Stomach (tissue), 4 donors: ENCODE results near the gene COPS7B.

ENCODE experiments used
- EP300 ChIP-seq: sonication (generic); formaldehyde crosslinking; IDR thresholded peaks from one replicate; pipeline ENCODE4 v1.6.1; 2017; ENCODE audit warnings: antibody characterized with exemption
- POLR2AphosphoS5 ChIP-seq, 3 donors: sonication (generic); formaldehyde crosslinking; IDR thresholded peaks; one replicate each; pipeline ENCODE4 v1.6.1; 2016; ENCODE audit warnings: antibody characterized with exemption in 3 of 3
- TF ChIP-seq, protein P1 (sequence below), 7 experiments: fragments of 450-650 bp in 4 of 7; fragments of 200-600 bp in 3 of 7; sonication (generic) in 3 of 7; IDR thresholded peaks; one replicate each; pipeline ENCODE4 v1.5.1; 2016 to 2019; ENCODE audit warnings: antibody characterized with exemption in 7 of 7, control low read depth in 2 of 7, mild to moderate bottlenecking in 1 of 7

DNA sequence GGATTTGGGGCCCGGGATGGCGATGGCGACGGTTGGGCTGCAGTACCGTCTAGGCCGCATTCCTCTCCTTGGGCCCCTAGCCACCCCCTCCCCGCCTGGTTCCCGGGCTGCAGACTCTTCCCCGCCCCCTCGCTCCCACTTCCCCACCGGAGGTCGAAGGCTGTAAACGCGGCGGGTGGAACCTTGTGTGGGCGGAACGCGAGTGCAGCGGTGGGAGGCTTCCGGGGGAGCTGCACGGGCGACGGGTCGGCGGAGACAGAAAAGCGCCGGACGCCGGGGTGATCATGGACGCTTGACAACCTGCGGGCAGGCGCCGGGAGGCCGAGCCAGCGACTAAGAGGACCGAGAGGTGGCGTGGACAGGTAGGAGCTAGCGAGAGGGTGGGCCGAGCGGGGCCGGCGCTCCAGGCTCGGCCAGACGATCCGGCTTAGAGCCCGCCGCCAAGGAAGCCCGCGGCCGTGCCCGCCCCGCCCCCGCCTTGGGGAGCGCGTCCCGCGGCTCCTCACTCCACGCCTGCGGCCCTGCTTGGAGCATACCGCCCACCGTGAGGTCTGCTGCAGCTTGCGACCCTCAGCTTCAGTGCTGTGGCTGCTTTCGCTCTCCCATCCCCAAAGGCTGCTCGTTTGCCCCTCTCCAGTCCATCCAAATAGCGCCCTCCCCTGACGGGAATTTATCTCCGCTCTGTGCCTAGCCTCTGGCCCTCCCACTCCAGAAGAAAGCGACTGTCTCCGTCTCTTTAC lies at the start of gene COPS7B:
- TF ChIP-seq EP300 (no peak), POLR2AphosphoS5 (IDR thresholded peaks at IDR 0.05) (peak; percentile 45 to 81 (median 48))
- TF ChIP-seq, protein P1, sequence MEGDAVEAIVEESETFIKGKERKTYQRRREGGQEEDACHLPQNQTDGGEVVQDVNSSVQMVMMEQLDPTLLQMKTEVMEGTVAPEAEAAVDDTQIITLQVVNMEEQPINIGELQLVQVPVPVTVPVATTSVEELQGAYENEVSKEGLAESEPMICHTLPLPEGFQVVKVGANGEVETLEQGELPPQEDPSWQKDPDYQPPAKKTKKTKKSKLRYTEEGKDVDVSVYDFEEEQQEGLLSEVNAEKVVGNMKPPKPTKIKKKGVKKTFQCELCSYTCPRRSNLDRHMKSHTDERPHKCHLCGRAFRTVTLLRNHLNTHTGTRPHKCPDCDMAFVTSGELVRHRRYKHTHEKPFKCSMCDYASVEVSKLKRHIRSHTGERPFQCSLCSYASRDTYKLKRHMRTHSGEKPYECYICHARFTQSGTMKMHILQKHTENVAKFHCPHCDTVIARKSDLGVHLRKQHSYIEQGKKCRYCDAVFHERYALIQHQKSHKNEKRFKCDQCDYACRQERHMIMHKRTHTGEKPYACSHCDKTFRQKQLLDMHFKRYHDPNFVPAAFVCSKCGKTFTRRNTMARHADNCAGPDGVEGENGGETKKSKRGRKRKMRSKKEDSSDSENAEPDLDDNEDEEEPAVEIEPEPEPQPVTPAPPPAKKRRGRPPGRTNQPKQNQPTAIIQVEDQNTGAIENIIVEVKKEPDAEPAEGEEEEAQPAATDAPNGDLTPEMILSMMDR (IDR thresholded peaks at IDR 0.05), result peak in 1 of 7 experiments; percentile 25
